Measurements from ENCODE around the gene SFI1.
"Not testable (repeated sequence)": the region's sequence is repeated elsewhere in the genome, so short reads cannot be mapped to it uniquely, and the experiment has no call there.

Gene SFI1

DNA sequence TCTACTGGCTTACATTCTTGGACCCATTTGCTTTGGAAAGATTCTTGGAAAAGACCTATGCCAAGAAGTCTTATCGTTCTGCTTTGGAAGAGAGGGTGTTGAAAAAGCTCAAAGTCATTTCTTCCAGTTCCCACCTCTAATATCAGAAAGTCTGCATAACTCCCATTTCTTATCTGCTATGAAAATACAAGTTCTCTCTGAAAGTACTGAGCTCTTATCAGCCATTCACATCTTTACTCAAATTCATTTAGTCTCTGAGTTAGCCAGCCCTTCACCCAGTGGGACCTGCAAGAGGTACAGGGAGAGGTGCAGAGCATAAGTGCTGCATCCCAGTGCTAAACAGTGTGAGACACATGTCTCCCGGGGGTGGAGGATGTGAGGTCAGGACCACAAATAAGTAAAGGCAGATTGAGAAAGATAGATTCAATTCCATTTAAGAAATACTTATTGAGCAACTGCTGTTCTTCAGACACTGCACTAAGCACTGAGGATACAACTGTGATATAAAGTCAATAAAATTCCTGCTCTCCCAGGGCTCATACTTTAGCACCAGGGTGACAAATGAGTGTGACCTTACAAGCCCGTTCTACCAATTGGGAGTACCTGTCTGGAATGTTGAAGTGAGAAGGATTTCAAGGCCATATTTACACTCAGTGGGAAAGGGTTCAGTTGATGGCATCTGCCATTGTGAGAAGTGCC, 89.0 kb downstream of the SFI1 start:
- H3K4me3 ChIP-seq (ENCODE audit: low read depth, low read length), result no peak overlapping the region

DNA sequence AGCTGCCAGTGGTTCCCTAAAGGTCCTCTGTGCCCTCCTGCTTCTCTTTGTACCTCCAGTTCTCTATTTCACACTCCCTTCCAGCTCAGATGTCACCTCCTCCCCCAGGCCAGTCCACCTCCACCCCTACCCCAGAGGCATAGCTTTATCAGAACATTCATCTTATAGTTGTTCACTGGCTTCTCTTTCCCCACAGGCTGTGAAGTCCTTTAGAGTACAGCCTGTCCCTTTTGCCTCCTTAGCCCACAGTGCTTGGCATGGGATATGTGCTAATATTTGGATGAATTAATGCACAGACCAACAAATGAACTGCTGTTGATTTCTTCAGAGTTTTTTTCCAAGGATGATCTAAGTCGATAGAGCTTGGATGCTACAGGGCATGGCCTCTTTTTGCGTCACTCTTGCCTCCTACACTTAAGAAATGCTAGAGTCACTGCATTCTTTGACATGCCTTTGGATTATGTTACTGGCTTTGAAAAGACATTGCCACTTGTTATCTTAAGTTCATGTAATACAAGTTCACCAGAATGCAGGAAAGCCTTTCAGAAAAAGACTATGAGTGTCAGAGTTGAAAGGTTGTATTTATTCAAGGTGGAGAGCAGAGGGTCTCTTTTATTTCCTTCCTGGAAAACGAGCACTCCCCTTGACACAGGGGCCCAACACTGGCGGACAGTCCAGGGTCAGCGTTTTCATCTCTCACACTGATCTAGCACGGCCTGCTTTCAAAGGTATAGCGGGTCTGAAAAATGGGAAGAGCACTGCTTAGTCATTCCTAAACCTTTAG, 90.0 kb downstream of the SFI1 start:
- no peak overlapping the region for H3K4me3 ChIP-seq (ENCODE audit: low read depth, low read length)

- H3K4me3 ChIP-seq (ENCODE audit: low read depth, low read length), result no peak overlapping the region
These were observed 92.8 kb downstream of the SFI1 start for GRCh38 chr22:31588970-31589675.

- not testable (repeated sequence) for H3K4me3 ChIP-seq (ENCODE audit: low read depth, low read length)
These were observed 93.8 kb downstream of the SFI1 start for GRCh38 chr22:31590161-31590560.

DNA sequence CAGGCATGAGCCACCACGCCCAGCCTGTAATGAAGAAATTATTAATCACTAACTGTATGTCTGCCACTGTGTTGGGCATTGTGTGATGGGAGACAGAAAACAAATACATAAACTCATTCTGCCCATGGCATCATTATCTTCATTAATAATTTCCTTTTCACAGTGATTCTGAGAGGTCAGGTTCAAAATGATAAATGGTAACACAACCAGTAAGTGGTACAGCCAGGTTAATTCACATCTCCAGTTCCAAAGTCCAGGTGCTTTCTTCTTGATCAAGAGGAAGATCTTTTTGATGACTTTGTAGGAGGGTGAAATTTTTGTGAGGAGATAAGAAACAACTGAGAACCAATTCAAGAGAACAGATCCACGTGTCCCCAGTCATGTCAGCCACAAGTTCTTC, 98.9 kb downstream of the SFI1 start:
- H3K4me3 ChIP-seq (ENCODE audit: low read depth, low read length), result no peak overlapping the region

GRCh38 chr22:31602259-31602952, 106.1 kb downstream of the SFI1 start:
- H3K4me3 ChIP-seq (ENCODE audit: low read depth, low read length), result no peak overlapping the region

GRCh38 chr22:31603081-31603525, 106.8 kb downstream of the SFI1 start:
- no peak overlapping the region for H3K4me3 ChIP-seq (ENCODE audit: low read depth, low read length)

GRCh38 chr22:31603574-31603973, 107.2 kb downstream of the SFI1 start:
- no peak overlapping the region for H3K4me3 ChIP-seq (ENCODE audit: low read depth, low read length)

DNA sequence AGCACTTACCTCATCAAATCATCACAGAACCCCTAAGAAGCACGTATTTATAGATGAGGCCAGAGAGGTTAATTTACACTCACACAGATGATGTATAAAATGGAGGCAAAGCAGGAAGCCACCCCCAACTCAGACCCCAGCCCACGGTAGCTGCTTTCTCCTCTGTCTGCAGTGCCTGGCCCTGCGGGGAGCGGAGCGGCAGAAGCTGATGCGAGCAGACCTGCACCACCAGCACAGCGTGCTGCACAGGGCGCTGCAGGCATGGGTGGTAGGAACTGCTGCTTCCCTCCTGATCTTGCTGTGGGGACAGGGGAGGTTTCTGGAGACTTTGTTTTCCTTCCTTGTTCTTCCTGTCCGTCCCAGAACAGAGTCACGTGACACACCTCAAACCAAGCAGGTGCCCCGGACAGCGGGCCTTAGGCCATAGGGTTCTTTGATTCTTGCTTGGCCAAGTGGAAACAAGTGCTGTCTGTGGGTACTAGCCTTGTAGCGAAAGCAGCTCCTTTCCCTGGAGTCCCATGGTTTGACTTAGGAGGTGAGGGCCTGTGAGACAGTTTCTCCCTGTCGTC, 107.9 kb downstream of the SFI1 start:
- H3K4me3 ChIP-seq (ENCODE audit: low read depth, low read length), result no peak overlapping the region

- no peak overlapping the region for H3K4me3 ChIP-seq (ENCODE audit: low read depth, low read length)
These were observed 108.7 kb downstream of the SFI1 start for GRCh38 chr22:31604746-31605705.

DNA sequence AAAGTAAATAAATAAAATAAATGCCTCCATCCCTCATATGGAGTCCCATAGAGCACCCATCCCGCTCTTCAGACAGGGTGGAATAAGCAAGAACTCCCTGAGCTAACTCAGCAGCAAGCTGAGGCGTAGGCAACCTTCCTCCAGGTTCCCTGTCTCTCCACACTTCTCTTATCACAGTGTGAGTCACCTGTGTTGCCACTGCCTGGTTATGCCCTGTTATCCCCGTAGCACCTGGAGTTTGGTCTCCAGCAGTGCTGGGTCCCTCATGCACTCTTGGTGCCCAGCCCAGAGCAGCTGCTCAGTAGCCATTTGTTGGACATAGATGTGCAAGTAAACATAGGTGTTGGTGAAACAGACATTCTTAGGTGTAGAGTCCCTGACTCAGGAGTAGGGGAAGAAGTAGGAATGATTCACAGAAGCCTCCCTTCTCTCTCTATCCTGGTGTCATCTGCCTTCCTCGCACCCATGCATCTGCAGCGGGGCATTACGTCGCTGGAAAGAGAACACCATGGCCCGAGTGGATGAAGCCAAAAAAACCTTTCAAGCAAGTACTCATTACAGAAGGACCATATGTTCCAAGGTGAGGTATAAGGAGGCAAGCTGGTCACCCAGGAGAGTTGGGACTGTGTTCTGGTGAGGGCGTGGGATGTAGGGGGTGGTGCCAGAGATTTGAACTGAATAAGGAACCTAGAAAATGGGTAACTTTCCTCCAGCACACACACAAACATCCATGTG, 109.7 kb downstream of the SFI1 start:
- H3K4me3 ChIP-seq (ENCODE audit: low read depth, low read length), result no peak overlapping the region

GRCh38 chr22:31607696-31608095, 111.4 kb downstream of the SFI1 start:
- no peak overlapping the region for H3K4me3 ChIP-seq (ENCODE audit: low read depth, low read length)

- H3K4me3 ChIP-seq (ENCODE audit: low read depth, low read length), result no peak overlapping the region
These were observed 113.4 kb downstream of the SFI1 start for GRCh38 chr22:31609716-31610115.

DNA sequence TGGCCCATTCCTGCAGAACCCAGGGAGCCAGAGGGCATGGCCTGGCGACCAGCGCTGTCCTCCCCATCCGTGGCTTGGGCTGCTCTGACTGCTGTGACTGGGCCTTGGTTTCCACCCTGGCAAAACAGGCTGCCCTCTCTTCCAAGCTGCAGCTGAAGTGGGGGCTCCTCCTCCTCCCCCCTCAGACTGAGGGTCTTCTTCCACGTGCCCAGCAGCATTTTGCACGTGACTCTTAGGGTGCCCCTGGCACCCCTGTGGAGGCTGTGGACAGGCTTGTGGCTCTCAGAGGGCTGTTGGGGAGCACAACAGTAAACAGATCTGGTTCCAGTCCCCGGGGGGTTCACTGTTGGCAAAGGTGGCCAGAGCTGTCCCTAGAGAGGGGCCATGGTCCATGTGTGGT, 114.3 kb downstream of the SFI1 start:
- H3K4me3 ChIP-seq (ENCODE audit: low read depth, low read length), result no peak overlapping the region

GRCh38 chr22:31611061-31611760, 114.9 kb downstream of the SFI1 start:
- no peak overlapping the region for H3K4me3 ChIP-seq (ENCODE audit: low read depth, low read length)

- no peak overlapping the region for H3K4me3 ChIP-seq (ENCODE audit: low read depth, low read length)
These were observed 116.6 kb downstream of the SFI1 start for GRCh38 chr22:31612891-31613285.

GRCh38 chr22:31613286-31613903, 117.1 kb downstream of the SFI1 start:
- H3K4me3 ChIP-seq (ENCODE audit: low read depth, low read length), result no peak overlapping the region

DNA sequence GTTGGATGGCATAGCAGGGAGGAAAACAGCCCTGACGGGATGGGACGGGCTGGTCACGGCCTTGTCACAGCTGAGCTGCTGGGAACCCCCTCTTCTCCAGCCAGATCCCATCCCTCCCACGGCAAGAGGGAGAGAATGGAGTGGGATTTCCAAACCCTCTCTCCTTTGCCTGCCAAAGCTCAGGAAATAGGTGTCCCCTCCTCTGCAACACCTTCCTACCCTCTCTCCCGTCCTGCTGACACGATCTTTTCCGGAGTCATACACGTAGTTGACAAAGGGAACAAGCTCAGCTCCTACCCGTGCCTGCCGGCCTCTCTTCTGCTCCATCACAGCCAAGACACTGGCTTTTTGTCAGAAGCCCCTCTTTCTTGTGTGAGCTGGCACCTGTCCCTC, 117.6 kb downstream of the SFI1 start:
- H3K4me3 ChIP-seq (ENCODE audit: low read depth, low read length), result no peak overlapping the region
